Endothelial cell of coronary artery (primary cell): Measurements from ENCODE around the gene HOOK2. TPM values are rescaled to one million over a fixed set of nuclear protein-coding genes. Genes with fewer than 3 reads are reported as not detected.

Experiments used
- total RNA-seq: library from RNA; depleted of rRNA; stranded (reverse); fragments of >200 nt; gene quantifications from 2 replicates; pipeline ENCODE4 v1.2.3, GENCODE V29; 2014

Gene HOOK2, protein sequence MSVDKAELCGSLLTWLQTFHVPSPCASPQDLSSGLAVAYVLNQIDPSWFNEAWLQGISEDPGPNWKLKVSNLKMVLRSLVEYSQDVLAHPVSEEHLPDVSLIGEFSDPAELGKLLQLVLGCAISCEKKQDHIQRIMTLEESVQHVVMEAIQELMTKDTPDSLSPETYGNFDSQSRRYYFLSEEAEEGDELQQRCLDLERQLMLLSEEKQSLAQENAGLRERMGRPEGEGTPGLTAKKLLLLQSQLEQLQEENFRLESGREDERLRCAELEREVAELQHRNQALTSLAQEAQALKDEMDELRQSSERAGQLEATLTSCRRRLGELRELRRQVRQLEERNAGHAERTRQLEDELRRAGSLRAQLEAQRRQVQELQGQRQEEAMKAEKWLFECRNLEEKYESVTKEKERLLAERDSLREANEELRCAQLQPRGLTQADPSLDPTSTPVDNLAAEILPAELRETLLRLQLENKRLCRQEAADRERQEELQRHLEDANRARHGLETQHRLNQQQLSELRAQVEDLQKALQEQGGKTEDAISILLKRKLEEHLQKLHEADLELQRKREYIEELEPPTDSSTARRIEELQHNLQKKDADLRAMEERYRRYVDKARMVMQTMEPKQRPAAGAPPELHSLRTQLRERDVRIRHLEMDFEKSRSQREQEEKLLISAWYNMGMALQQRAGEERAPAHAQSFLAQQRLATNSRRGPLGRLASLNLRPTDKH
- total RNA-seq: 11.7 and 17.2 TPM in 2 replicates

DNA sequence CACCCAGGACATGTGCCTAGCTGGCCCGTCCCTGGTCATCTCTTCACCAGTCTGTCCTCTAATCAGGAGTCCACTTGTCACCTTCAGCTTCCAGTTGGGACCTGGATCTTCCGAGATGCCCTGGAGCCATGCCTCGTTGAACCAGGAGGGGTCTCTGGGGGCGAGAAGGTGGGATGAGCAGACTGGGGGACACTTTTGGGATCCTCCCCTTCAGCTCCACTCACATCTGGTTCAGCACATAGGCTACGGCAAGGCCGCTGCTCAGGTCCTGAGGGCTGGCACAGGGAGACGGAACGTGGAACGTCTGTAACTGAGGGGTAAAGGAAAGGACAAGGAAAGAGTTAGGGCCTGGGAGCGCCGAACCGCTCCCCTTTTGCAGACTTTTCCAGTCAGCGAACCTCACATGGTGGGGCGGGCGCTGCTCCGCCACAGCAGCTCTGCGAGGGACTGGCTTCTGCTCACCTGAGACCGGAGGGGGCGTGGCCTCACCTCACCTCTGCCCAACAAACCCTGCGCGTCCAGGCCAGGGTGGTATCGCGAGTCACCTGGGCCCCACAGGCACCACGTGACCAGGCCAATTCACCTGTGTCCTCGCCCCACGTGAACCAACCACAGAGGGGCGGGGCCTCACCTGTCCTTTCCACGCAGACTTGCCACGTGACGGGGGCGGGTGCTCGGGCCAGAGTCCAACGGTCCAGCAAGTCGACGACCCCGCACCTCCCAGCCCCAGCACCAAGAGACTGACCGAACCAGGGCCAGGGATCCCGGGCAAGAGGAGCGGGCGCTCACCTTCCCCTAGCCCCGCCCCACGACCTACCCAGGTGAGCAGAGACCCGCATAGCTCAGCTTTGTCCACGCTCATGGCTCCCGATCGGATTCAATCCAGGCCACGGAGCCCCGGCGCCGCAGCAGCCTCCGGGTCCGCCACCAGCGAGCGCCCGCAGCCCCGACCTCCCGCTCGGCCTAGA, at the start of gene HOOK2:
HOOK2 (minus strand) TSS at position 965 of the 968 bp plus-strand sequence; CDS start at position 862, 103 bp downstream.

DNA sequence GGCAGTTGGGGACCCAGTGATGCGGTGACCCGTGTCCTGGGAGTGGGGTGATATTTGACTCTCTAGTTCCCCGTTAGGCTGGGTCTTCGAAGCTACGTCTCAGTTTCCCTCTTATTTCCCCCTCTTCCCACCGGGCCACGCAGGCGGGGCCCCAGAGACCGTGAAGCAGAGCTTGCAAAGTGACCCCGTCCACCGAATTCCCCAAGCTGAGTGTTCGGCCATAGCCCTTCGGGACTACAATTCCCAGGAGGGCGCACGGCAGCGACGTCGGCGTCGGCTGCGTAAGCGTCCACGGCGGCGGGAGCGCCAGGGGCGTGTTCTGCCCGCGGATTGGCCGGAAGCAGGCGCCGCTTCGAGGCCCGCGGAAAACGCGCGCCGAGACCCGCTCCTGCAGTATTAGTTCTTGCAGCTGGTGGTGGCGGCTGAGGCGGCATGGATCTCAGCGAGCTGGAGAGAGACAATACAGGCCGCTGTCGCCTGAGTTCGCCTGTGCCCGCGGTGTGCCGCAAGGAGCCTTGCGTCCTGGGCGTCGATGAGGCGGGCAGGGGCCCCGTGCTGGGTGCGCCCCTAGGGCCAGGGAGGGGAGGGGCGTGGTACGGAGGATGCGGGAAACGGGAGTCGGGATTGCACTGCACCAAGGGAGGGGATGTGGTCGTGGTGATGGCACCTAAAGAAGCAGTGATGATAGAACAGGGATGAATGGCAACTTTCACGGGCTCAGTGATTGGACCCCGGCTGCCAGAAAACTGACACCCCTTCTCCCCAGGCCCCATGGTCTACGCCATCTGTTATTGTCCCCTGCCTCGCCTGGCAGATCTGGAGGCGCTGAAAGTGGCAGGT, 31.1 kb upstream of the HOOK2 start, which contains the start of gene RNASEH2A:
RNASEH2A (plus strand) TSS at position 343 of the 840 bp plus-strand sequence; CDS start at position 433, 90 bp downstream.

DNA sequence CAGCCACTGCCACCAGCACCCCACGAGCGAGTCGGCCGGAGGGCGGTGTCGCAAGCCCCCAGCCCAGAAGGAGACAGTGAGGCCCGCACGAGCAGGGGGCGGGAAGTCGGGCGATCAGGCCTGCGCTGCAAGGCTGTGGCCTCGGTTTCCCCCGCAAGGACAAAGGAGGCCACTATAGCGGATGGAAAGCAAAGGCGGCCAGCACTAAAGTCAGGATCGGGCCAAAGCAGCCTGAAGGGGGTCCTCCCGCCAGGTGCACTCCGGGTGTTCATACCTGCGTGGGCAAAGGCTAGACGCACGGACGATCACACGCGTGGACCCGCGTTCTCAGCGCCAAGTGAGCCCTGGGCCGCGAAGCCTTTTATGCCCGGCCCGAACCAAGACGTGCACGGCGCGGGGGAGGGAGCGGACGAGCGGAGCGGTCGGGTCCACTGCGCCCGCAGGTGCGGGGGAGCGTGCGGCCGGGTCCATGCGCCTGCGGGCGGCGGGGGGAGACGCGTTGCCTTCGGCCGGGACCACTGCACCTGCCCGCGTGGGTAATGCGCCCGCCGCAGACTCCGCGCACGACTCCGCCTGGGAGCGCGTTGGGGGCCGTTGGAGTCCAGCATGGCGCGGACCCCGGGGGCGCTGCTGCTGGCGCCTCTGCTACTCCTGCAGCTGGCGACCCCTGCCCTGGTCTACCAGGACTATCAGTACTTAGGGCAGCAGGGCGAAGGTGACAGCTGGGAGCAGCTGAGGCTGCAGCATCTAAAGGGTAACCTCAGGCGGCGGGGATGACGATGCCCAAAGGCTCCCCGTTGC, 26.3 kb upstream of the HOOK2 start, which contains the start of the genes PRDX2 and THSD8:
PRDX2 (minus strand) TSS at position 335 of the 801 bp plus-strand sequence. CDS start 539 bp downstream, outside the sequence.
THSD8 (plus strand) TSS at position 604 of the 801 bp plus-strand sequence; CDS start at position 607, 3 bp downstream.

DNA sequence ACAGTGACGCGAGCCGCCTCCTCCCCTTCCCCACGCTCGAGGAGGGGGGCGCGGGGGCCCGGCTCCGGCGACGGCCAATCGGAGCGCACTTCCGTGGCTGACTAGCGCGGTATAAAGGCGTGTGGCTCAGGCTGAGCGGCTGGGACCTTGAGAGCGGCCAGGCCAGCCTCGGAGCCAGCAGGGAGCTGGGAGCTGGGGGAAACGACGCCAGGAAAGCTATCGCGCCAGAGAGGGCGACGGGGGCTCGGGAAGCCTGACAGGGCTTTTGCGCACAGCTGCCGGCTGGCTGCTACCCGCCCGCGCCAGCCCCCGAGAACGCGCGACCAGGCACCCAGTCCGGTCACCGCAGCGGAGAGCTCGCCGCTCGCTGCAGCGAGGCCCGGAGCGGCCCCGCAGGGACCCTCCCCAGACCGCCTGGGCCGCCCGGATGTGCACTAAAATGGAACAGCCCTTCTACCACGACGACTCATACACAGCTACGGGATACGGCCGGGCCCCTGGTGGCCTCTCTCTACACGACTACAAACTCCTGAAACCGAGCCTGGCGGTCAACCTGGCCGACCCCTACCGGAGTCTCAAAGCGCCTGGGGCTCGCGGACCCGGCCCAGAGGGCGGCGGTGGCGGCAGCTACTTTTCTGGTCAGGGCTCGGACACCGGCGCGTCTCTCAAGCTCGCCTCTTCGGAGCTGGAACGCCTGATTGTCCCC, 16.1 kb upstream of the HOOK2 start, which contains the start of gene JUNB:
JUNB (plus strand) TSS at position 142 of the 706 bp plus-strand sequence; CDS start at position 428, 286 bp downstream.

DNA sequence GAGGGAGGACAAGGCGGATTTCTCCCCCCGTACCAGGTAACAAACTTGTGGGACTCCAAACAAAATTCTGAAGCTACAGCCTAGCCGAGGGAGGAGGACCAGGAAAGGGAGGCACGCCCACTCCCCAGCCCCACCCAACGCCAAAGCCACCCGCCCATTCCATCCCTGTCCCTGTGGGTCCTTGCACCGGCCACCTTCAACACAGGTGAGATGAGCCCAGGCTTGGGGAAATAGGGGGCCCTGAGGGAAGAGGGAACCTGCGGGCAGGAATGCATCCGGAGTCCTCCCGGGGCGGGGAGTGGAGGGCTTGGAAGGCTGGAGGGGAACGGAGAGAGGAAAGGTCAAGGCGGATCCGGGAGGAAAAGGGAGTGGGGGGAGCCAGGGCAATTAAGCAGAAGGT, 23.7 kb downstream of the HOOK2 start, which contains the start of gene BEST2:
BEST2 (plus strand) TSS at position 157 of the 400 bp plus-strand sequence. CDS start 802 bp downstream, outside the sequence.

DNA sequence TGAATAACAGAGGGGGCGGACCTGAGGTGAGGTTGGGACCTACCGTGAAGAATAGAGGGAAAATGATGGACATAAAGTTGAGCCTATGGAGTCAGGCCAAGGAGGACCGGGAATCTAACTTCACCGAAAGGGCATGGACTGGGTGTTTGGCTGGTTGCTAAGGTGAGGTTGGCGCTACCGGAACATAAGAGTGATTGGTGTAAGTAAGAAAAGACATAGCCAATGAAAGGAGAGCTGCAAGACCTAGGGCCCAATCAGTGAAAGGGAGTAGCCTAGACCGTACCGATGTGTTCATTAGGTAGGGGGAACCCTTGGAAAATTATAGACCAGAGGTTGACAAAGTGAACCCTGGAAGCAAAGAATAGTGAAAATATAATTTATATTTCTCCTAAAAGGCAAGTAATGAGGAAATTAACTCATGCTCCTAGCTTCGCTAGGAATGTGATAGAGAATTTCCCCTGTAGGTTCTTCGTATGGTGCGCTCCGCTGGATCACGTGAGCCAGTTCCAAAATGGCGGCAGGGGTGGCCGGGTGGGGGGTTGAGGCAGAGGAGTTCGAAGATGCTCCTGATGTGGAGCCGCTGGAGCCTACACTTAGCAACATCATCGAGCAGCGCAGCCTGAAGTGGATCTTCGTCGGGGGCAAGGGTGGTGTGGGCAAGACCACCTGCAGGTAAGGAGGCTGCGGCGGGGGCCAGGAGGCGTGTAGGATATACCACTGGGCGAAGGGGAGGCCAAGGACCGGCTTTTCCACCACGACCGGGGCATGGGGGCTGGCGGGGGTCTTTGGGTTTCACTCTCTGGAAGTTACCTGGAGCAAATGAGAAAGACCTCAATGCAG, 38.1 kb downstream of the HOOK2 start, which contains the start of gene GET3:
GET3 (plus strand) TSS at position 503 of the 840 bp plus-strand sequence; CDS start at position 512, 9 bp downstream.

DNA sequence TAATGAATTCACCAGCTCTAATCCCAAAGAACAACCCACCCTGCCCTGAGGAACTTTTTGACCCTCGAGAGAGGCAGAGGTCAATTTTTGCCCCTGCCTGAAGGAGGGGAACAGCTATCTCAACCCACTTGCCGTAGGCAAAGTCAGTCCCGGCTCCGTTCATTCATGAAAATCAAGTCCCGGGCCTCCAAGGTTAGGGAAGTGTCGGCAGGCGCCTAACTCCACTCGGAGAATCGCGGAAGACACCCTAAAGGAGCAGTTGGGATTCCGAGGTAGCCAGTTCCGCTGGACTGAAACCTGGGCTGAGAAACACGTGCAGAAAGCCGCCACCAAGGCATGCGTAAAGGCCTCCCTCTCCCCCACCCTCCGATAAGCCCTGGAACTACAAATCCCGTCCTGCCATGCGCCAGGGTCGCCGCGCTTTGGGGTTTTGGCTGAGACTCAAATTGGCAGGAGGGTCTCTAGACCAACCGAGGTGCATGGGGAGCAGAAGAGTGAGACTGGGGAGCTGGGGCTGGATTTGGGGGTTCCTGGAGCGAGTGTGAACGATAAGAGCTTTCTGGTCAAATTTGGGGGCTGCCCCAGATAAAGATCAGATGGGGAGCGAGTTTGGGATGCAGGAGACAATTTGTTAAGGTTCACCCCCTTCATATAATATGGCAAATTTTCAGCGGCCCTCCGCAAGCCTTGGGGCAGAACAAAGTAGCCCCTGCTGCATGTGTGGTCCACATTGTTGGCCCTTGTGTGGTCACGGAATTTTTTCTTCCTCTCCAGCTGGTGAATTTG, 51.5 kb downstream of the HOOK2 start, which contains the start of gene TNPO2:
TNPO2 (minus strand) TSS at position 292 of the 786 bp plus-strand sequence. CDS start 2,955 bp downstream, outside the sequence.

Other genes with a start within 250 kb of the HOOK2 start
- gene ZNF564, start 224.1 kb downstream of the HOOK2 start, total RNA-seq: 7.4 and 8.1 TPM in 2 replicates
- gene ZNF490, start 164.7 kb downstream of the HOOK2 start, total RNA-seq: 5.5 and 7.1 TPM in 2 replicates
- gene ZNF791, start 164.6 kb downstream of the HOOK2 start, total RNA-seq: 13.1 and 13.3 TPM in 2 replicates
- gene MAN2B1, start 108.8 kb downstream of the HOOK2 start, total RNA-seq: 26.6 and 33.1 TPM in 2 replicates
- gene WDR83, start 108.7 kb downstream of the HOOK2 start, total RNA-seq: 9.5 and 11.8 TPM in 2 replicates
- 47.1 and 64.1 TPM in 2 replicates for gene DHPS, start 93.7 kb downstream of the HOOK2 start, total RNA-seq
- not detected in 2 replicates for gene GNG14, start 87.6 kb downstream of the HOOK2 start, total RNA-seq
- gene FBXW9, start 78.9 kb downstream of the HOOK2 start, total RNA-seq: 5.6 and 9.3 TPM in 2 replicates
- gene TNPO2, start 51.6 kb downstream of the HOOK2 start, total RNA-seq: 29.8 and 31.5 TPM in 2 replicates
- gene TRIR, start 40.9 kb downstream of the HOOK2 start, total RNA-seq: 149 and 154 TPM in 2 replicates
- 96.2 and 110 TPM in 2 replicates for gene GET3, start 38.1 kb downstream of the HOOK2 start, total RNA-seq
- gene BEST2, start 23.8 kb downstream of the HOOK2 start, total RNA-seq: not detected in 2 replicates
- gene JUNB, start 15.9 kb upstream of the HOOK2 start, total RNA-seq: 28.0 and 50.4 TPM in 2 replicates
- 224 and 246 TPM in 2 replicates for gene PRDX2, start 26.2 kb upstream of the HOOK2 start, total RNA-seq
- not detected in 2 replicates for gene THSD8, start 26.5 kb upstream of the HOOK2 start, total RNA-seq
- 18.4 and 35.4 TPM in 2 replicates for gene RNASEH2A, start 31.0 kb upstream of the HOOK2 start, total RNA-seq
- not detected in 2 replicates for gene RTBDN, start 59.0 kb upstream of the HOOK2 start, total RNA-seq
- gene MAST1, start 63.0 kb upstream of the HOOK2 start, total RNA-seq: 0.09 and 0.36 TPM in 2 replicates
- gene DNASE2, start 105.9 kb upstream of the HOOK2 start, total RNA-seq: 11.1 and 18.9 TPM in 2 replicates
- gene KLF1, start 111.6 kb upstream of the HOOK2 start, total RNA-seq: not detected in 2 replicates
- 16.5 and 22.1 TPM in 2 replicates for gene GCDH, start 115.6 kb upstream of the HOOK2 start, total RNA-seq
- gene SYCE2, start 143.7 kb upstream of the HOOK2 start, total RNA-seq: 0.09 TPM in 1 of 2 replicates, not detected in the other
- 54.9 and 57.3 TPM in 2 replicates for gene FARSA, start 158.2 kb upstream of the HOOK2 start, total RNA-seq
- 1,479 and 1,611 TPM in 2 replicates for gene CALR, start 163.1 kb upstream of the HOOK2 start, total RNA-seq
- gene RAD23A, start 170.3 kb upstream of the HOOK2 start, total RNA-seq: 59.1 and 98.8 TPM in 2 replicates
- 31.3 and 32.6 TPM in 2 replicates for gene GADD45GIP1, start 181.7 kb upstream of the HOOK2 start, total RNA-seq
- gene DAND5, start 194.0 kb upstream of the HOOK2 start, total RNA-seq: 0.09 TPM in 1 of 2 replicates, not detected in the other
- gene NFIX, start 219.9 kb upstream of the HOOK2 start, total RNA-seq: 8.1 and 21.8 TPM in 2 replicates